GM10847 (cell line): ENCODE data around the gene DLX2.

ENCODE experiments used
- POLR2A ChIP-seq: IDR thresholded peaks from 2 replicates; pipeline ENCODE4 v1.6.1; 2011; ENCODE audit not compliant: insufficient read length; ENCODE audit errors: extremely low read depth

Gene DLX2

GRCh38 chr2:172090044-172090961 is 12.4 kb downstream of the DLX2 start:
- no peak for TF ChIP-seq POLR2A

GRCh38 chr2:172089633-172090032 is 13.1 kb downstream of the DLX2 start:
- TF ChIP-seq POLR2A: no peak

- no peak for TF ChIP-seq POLR2A
Measured at GRCh38 chr2:172089005-172089504, 13.6 kb downstream of the DLX2 start.

- TF ChIP-seq POLR2A: no peak
Measured at GRCh38 chr2:172088245-172089004, 14.3 kb downstream of the DLX2 start.

GRCh38 chr2:172087780-172088244 is 14.9 kb downstream of the DLX2 start:
- TF ChIP-seq POLR2A: no peak

- TF ChIP-seq POLR2A: no peak
Measured at GRCh38 chr2:172087207-172087779, 15.4 kb downstream of the DLX2 start.

GRCh38 chr2:172086241-172087206 is 16.2 kb downstream of the DLX2 start:
- no peak for TF ChIP-seq POLR2A

- TF ChIP-seq POLR2A: no peak
Measured at GRCh38 chr2:172085460-172086159, 17.1 kb downstream of the DLX2 start, which contains the start of gene DLX1. TSS of gene DLX1 (plus strand) at chr2:172085507. CDS start at chr2:172085678, 171 bp downstream.

- TF ChIP-seq POLR2A: no peak
Measured at GRCh38 chr2:172084645-172085459, 17.8 kb downstream of the DLX2 start.

GRCh38 chr2:172084395-172084644 is 18.4 kb downstream of the DLX2 start:
- no peak for TF ChIP-seq POLR2A

GRCh38 chr2:172083628-172084394 is 18.9 kb downstream of the DLX2 start:
- TF ChIP-seq POLR2A: no peak

- TF ChIP-seq POLR2A: no peak
Measured at GRCh38 chr2:172082944-172083627, 19.6 kb downstream of the DLX2 start.
